Keratinocyte (primary cell): ENCODE data around the gene RSL24D1. TPM values are rescaled to one million over a fixed set of nuclear protein-coding genes. Genes with fewer than 3 reads are reported as not detected.
A peak's percentile ranks its signal among the peaks of the same experiment; 100 is the strongest.

Experiments used
- DNase-seq: peaks from one replicate; pipeline ENCODE4 v3.0.0-alpha.2; 2011; ENCODE audit warnings: low read depth, missing footprints, low spot score
- FAIRE-seq: peaks from 2 replicates; lab custom pipeline; 2011; peaks lifted over from hg19 to GRCh38; lab: Jason Lieb, UNC
- H2AFZ ChIP-seq: 2 replicates; pipeline ENCODE4 v1.6.0; 2012; ENCODE audit warnings: low read length, control low read depth, inconsistent platforms; ENCODE audit not compliant: control insufficient read depth
- H3K27ac ChIP-seq: 2 replicates; pipeline ENCODE4 v1.5.1; 2011; ENCODE audit warnings: low read length; ENCODE audit not compliant: control insufficient read depth, insufficient read depth
- H3K27me3 ChIP-seq: 3 replicates; pipeline ENCODE4 v1.6.0; 2011; ENCODE audit warnings: low read length; ENCODE audit not compliant: control insufficient read depth, insufficient read depth; ENCODE audit errors: extremely low read depth
- H3K36me3 ChIP-seq, 2 experiments: 2 replicates in 1 of 2; 3 replicates in 1 of 2; pipeline ENCODE4 v1.5.1; 2011; ENCODE audit warnings: low read length in 2 of 2, mild to moderate bottlenecking in 1 of 2; ENCODE audit not compliant: control insufficient read depth in 2 of 2, insufficient read depth in 2 of 2; ENCODE audit errors: extremely low read depth in 1 of 2
- H3K4me1 ChIP-seq: 3 replicates; pipeline ENCODE4 v1.5.1; 2011; ENCODE audit warnings: low read length; ENCODE audit not compliant: control insufficient read depth, insufficient read depth; ENCODE audit errors: extremely low read depth
- H3K4me2 ChIP-seq: 3 replicates; pipeline ENCODE4 v1.6.0; 2011; ENCODE audit warnings: low read depth, low read length; ENCODE audit not compliant: control insufficient read depth, insufficient read depth; ENCODE audit errors: extremely low read depth
- H3K4me3 ChIP-seq, 3 experiments: fragments of 200-600 bp in 1 of 3; sonication (generic) in 1 of 3; 2 replicates in 2 of 3; 3 replicates in 1 of 3; pipeline ENCODE4 v1.5.1; 2011 to 2016; ENCODE audit warnings: low read length in 3 of 3, mild to moderate bottlenecking in 3 of 3, control low read depth in 2 of 3, inconsistent platforms in 1 of 3, low read depth in 1 of 3, mixed read lengths in 1 of 3, mixed run types in 1 of 3, moderate library complexity in 1 of 3; ENCODE audit not compliant: control insufficient read depth in 2 of 3, insufficient read depth in 2 of 3; ENCODE audit errors: extremely low read depth in 1 of 3
- H3K79me2 ChIP-seq: 2 replicates; pipeline ENCODE4 v1.6.0; 2012; ENCODE audit warnings: low read length; ENCODE audit not compliant: control insufficient read depth, insufficient read depth
- H3K9ac ChIP-seq: 3 replicates; pipeline ENCODE4 v1.6.0; 2011; ENCODE audit warnings: low read length; ENCODE audit not compliant: control insufficient read depth, insufficient read depth; ENCODE audit errors: extremely low read depth
- H3K9me1 ChIP-seq: 3 replicates; pipeline ENCODE4 v1.6.0; 2011; ENCODE audit warnings: low read length; ENCODE audit not compliant: control insufficient read depth, insufficient read depth; ENCODE audit errors: extremely low read depth
- H3K9me3 ChIP-seq: 2 replicates; pipeline ENCODE4 v1.5.1; 2012; ENCODE audit warnings: low read depth, low read length; ENCODE audit not compliant: control insufficient read depth
- H4K20me1 ChIP-seq: 3 replicates; pipeline ENCODE4 v1.6.0; 2011; ENCODE audit warnings: low read length; ENCODE audit not compliant: control insufficient read depth, insufficient read depth; ENCODE audit errors: extremely low read depth
- EZH2 ChIP-seq: IDR thresholded peaks from one replicate; pipeline ENCODE4 v1.6.1; 2012; ENCODE audit warnings: inconsistent platforms, mild to moderate bottlenecking, low read length, moderate library complexity
- dilution Hi-C: fragments of 300-500 bp; cut with MboI; formaldehyde crosslinking; loops from one replicate; pipeline ENCODE4 v1.7.0; 2020; ENCODE audit warnings: low sequenced_read_pairs; ENCODE audit not compliant: extremely low pct_ligation_motif_present
- polyA plus RNA-seq, 5 experiments: library from polyadenylated mRNA; depleted of rRNA in 3 of 5; stranded (reverse) in 3 of 5; stranded (forward) in 1 of 5; unstranded in 1 of 5; fragments of >200 nt; gene quantifications; 1 replicate in 1 of 5; 2 replicates in 3 of 5; 3 replicates in 1 of 5; pipeline versions ENCODE4 v1.2.1 to v1.2.3, GENCODE V29; 2011 to 2012; ENCODE audit warnings: missing spikeins in 2 of 5, low read depth in 1 of 5, low replicate concordance in 1 of 5
- TF ChIP-seq, protein P1 (sequence below), 3 experiments: IDR thresholded peaks in 1 of 3; conservative IDR thresholded peaks in 1 of 3; optimal IDR thresholded peaks in 1 of 3; 2 replicates in 2 of 3; 3 replicates in 1 of 3; pipeline versions ENCODE3 to v1.5.1; 2011; ENCODE audit warnings: low read length in 3 of 3, mild to moderate bottlenecking in 3 of 3, moderate library complexity in 2 of 3, control low read depth in 1 of 3, inconsistent platforms in 1 of 3; ENCODE audit not compliant: insufficient read depth in 2 of 3; ENCODE audit errors: extremely low read depth in 1 of 3

RSL24D1 gene
- polyA plus RNA-seq, 1 donor (not counting 4 experiments of a cell fraction or from before 2014, with no cell fraction given) = 99.9 TPM

DNA sequence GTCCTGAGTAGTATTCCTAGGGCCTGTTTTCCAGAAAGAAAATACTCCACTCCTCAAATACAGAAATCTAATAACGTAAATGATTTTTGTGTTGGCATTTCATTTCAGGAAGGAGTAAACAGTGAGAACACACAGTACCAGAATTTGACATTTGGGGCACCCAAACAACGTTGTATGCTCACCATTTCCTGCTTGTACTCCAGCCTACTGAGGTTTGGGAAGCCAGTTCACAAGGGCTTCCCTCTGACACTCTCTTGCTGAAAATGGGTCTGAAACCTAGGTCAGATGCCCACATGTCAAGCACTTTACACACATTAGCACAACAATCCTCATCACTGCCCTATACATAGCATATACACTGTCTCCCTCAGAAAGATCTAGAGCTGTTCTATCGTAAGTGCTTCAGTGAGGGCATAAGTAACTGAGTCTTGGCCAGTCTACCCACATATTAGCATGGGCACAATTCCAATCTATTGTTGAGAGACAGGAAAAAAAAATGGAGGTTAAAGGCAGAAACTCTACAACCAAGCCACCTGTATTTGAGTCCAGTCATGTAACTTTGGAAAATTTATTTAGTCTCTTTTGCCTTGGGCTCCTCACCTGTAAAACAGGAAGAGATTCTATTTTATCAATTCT is 43.5 kb upstream of the RSL24D1 start:
- H4K20me1 ChIP-seq = no peaks in the 10 kb centered on the region
- no peak overlapping the region for H3K4me3 ChIP-seq
- dilution Hi-C loops = no loop called here
- FAIRE-seq (peak; percentile 5), DNase-seq (no peak)
- no peak overlapping the region for H3K9ac ChIP-seq
- no peaks in the 10 kb centered on the region for H3K4me1 ChIP-seq
- H3K27ac ChIP-seq = no peak overlapping the region
- no peaks in the 10 kb centered on the region for H3K79me2 ChIP-seq
- no peaks in the 10 kb centered on the region for H3K36me3 ChIP-seq
- no peak overlapping the region for H2AFZ ChIP-seq
- no peaks in the 10 kb centered on the region for H3K27me3 ChIP-seq
- no peaks in the 10 kb centered on the region for H3K9me3 ChIP-seq
- no peaks in the 10 kb centered on the region for H3K9me1 ChIP-seq
- TF ChIP-seq, protein P1, sequence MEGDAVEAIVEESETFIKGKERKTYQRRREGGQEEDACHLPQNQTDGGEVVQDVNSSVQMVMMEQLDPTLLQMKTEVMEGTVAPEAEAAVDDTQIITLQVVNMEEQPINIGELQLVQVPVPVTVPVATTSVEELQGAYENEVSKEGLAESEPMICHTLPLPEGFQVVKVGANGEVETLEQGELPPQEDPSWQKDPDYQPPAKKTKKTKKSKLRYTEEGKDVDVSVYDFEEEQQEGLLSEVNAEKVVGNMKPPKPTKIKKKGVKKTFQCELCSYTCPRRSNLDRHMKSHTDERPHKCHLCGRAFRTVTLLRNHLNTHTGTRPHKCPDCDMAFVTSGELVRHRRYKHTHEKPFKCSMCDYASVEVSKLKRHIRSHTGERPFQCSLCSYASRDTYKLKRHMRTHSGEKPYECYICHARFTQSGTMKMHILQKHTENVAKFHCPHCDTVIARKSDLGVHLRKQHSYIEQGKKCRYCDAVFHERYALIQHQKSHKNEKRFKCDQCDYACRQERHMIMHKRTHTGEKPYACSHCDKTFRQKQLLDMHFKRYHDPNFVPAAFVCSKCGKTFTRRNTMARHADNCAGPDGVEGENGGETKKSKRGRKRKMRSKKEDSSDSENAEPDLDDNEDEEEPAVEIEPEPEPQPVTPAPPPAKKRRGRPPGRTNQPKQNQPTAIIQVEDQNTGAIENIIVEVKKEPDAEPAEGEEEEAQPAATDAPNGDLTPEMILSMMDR (optimal IDR thresholded peaks at IDR 0.05 in 1 of 3, IDR thresholded peaks at IDR 0.05 in 1 of 3, conservative IDR thresholded peaks at IDR 0.05 in 1 of 3; ENCODE audit: extremely low read depth in 1 of 3, insufficient read depth in 2 of 3, low read length in 3 of 3) = no peak
- no peak for TF ChIP-seq EZH2
- no peak overlapping the region for H3K4me2 ChIP-seq

DNA sequence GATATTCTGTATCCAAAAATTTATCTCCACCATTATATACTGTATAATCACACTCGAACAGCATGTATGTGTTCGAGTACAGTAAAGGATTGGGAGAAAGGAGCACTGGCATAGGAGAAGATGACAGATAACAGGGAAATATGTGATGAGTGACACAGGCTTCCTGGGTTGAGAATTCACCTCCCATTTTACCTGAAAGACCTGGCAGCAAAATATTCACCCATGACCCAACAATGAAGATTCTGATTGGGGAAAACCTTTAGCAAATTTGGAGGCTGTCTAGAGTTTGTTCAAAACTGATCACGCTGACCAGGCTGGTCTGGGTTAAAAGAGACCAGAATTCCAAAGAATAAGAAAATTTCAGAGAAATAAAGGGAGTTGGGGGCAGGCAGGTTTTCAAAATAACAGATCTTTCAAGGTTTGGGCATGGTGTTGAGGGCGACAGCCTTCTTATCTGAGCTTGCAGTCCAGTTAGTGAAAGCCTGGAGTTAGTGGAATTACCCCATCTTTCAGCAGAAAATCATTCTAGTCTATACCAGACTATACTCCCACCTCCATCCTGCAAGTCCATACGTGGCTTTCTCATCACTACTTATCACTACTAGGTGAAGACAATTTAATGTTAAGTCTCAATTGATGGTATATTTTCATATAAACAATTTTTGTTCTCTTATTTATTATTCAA is 42.8 kb upstream of the RSL24D1 start:
- no peak for TF ChIP-seq EZH2
- TF ChIP-seq, protein P1 (optimal IDR thresholded peaks at IDR 0.05 in 1 of 3, IDR thresholded peaks at IDR 0.05 in 1 of 3, conservative IDR thresholded peaks at IDR 0.05 in 1 of 3; ENCODE audit: extremely low read depth in 1 of 3, insufficient read depth in 2 of 3, low read length in 3 of 3) = no peak
- Histone ChIP-seq H3K4me2 (no peak overlapping the region), H3K9ac (no peak overlapping the region), H3K27ac (no peak overlapping the region), H3K79me2 (no peaks in the 10 kb centered on the region), H3K9me1 (no peaks in the 10 kb centered on the region), H4K20me1 (no peaks in the 10 kb centered on the region), H3K4me1 (no peaks in the 10 kb centered on the region), H3K4me3 (no peak overlapping the region), H2AFZ (no peak overlapping the region), H3K36me3 (no peaks in the 10 kb centered on the region), H3K27me3 (no peaks in the 10 kb centered on the region), H3K9me3 (no peaks in the 10 kb centered on the region)
- dilution Hi-C loops = no loop called here
- DNase-seq (no peak), FAIRE-seq (no peak)
